ENCODE results near the gene HMCN2.

DNA sequence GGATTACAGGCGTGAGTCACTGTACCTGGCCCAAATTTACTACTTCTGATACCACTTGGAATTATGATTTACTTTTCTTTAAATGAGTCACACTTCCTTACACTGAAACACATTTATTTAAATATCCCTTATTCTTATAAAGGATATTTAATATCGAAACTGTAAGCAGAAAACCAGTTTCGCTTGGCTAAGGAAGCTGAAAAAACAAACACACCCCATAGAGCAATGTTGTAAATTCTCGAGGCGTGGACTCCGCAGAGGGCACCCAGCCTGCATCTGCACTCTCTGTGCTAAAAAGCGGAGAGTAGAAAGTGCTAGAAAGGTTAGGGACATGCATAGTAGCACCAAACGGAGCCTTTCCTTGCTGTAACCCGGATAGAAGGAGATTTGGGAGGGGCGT lies 86.5 kb downstream of the HMCN2 start:
- no peak for TF ChIP-seq CTCF (IDR thresholded peaks at IDR 0.05)
- no peak for TF ChIP-seq EZH2 (IDR thresholded peaks at IDR 0.05; ENCODE audit: borderline replicate concordance, insufficient read depth, low read depth, low read length, poor library complexity, severe bottlenecking)
